Right kidney (tissue), 1 donor: ENCODE results near the gene SYNJ2.

Source experiments
- DNase-seq: peaks from one replicate; pipeline ENCODE4 v3.0.0-alpha.2; 2016

The SYNJ2 gene

GRCh38 chr6:158014505-158015187 is 33.0 kb downstream of the SYNJ2 start:
- no peak for DNase-seq

GRCh38 chr6:158015188-158015506 is 33.5 kb downstream of the SYNJ2 start:
- DNase-seq, result no peak

GRCh38 chr6:158016571-158017383 is 35.1 kb downstream of the SYNJ2 start:
- DNase-seq, result no peak

GRCh38 chr6:158017621-158018040 is 36.0 kb downstream of the SYNJ2 start:
- no peak for DNase-seq

GRCh38 chr6:158018041-158018771 is 36.5 kb downstream of the SYNJ2 start:
- no peak for DNase-seq

- no peak for DNase-seq
Measured at GRCh38 chr6:158018851-158019361, 37.2 kb downstream of the SYNJ2 start.

- no peak for DNase-seq
Measured at GRCh38 chr6:158019416-158019815, 37.8 kb downstream of the SYNJ2 start.

- no peak for DNase-seq
Measured at GRCh38 chr6:158020272-158020711, 38.6 kb downstream of the SYNJ2 start.

GRCh38 chr6:158020811-158021210 is 39.1 kb downstream of the SYNJ2 start:
- DNase-seq, result no peak

- DNase-seq, result no peak
Measured at GRCh38 chr6:158021376-158021775, 39.7 kb downstream of the SYNJ2 start.

- DNase-seq, result no peak
Measured at GRCh38 chr6:158021814-158022748, 40.4 kb downstream of the SYNJ2 start.

- no peak for DNase-seq
Measured at GRCh38 chr6:158022749-158023596, 41.3 kb downstream of the SYNJ2 start.

GRCh38 chr6:158023597-158023939 is 41.9 kb downstream of the SYNJ2 start:
- no peak for DNase-seq

- no peak for DNase-seq
Measured at GRCh38 chr6:158024566-158025297, 43.1 kb downstream of the SYNJ2 start.

GRCh38 chr6:158026054-158026900 is 44.6 kb downstream of the SYNJ2 start:
- no peak for DNase-seq

- no peak for DNase-seq
Measured at GRCh38 chr6:158026901-158027589, 45.4 kb downstream of the SYNJ2 start.

GRCh38 chr6:158027590-158028285 is 46.1 kb downstream of the SYNJ2 start:
- no peak for DNase-seq

- DNase-seq, result no peak
Measured at GRCh38 chr6:158028421-158028820, 46.8 kb downstream of the SYNJ2 start.
